ENCODE data around the gene TMEM151B.
A peak's percentile ranks its signal among the peaks of the same experiment; 100 is the strongest.

TMEM151B gene

GRCh38 chr6:44232676-44233566 lies 37.3 kb upstream of the TMEM151B start:
- no peak for DNase-seq (ENCODE audit: low read depth)

- DNase-seq (ENCODE audit: low read depth): no peak
These were observed 36.6 kb upstream of the TMEM151B start for GRCh38 chr6:44233567-44234100.

- peak; percentile 80 for DNase-seq (ENCODE audit: low read depth)
These were observed 35.9 kb upstream of the TMEM151B start for GRCh38 chr6:44234101-44235025.

- DNase-seq (ENCODE audit: low read depth): no peak
These were observed 35.0 kb upstream of the TMEM151B start for GRCh38 chr6:44235269-44235668.

- DNase-seq (ENCODE audit: low read depth): no peak
These were observed 34.2 kb upstream of the TMEM151B start for GRCh38 chr6:44235891-44236516.

- peak; percentile 99 for DNase-seq (ENCODE audit: low read depth)
These were observed 33.0 kb upstream of the TMEM151B start for GRCh38 chr6:44237021-44237812.

GRCh38 chr6:44237813-44238433 lies 32.3 kb upstream of the TMEM151B start:
- DNase-seq (ENCODE audit: low read depth): peak; percentile 74

GRCh38 chr6:44238687-44239350 lies 31.4 kb upstream of the TMEM151B start:
- DNase-seq (ENCODE audit: low read depth): no peak

GRCh38 chr6:44243345-44243744 lies 26.9 kb upstream of the TMEM151B start:
- no peak for DNase-seq (ENCODE audit: low read depth)

GRCh38 chr6:44245391-44245911 lies 24.8 kb upstream of the TMEM151B start:
- DNase-seq (ENCODE audit: low read depth): no peak

- peak; percentile 80 for DNase-seq (ENCODE audit: low read depth)
These were observed 24.2 kb upstream of the TMEM151B start for GRCh38 chr6:44245912-44246662.

GRCh38 chr6:44246663-44247337 lies 23.4 kb upstream of the TMEM151B start, which contains the start of gene HSP90AB1:
Gene HSP90AB1 (plus strand): TSS chr6:44247101. CDS start chr6:44248630, 1,529 bp downstream.
- DNase-seq (ENCODE audit: low read depth): peak; percentile 97

- peak; percentile 66 for DNase-seq (ENCODE audit: low read depth)
These were observed 22.6 kb upstream of the TMEM151B start for GRCh38 chr6:44247338-44248302.

GRCh38 chr6:44248579-44248978 lies 21.7 kb upstream of the TMEM151B start:
- DNase-seq (ENCODE audit: low read depth): no peak

- DNase-seq (ENCODE audit: low read depth): no peak
These were observed 21.0 kb upstream of the TMEM151B start for GRCh38 chr6:44249082-44249748.

GRCh38 chr6:44250067-44250717 lies 20.1 kb upstream of the TMEM151B start:
- DNase-seq (ENCODE audit: low read depth): no peak

Data from EH (cell line).